Panc1 (cell line): ENCODE data around the gene STXBP3. TPM values are rescaled to one million over a fixed set of nuclear protein-coding genes. Genes with fewer than 3 reads are reported as not detected.

Experiments used
- ATAC-seq: fragments of 200-7000 bp; cut with Tn5 transposase; 2 replicates; pipeline ENCODE4 v1.9.1; 2020; ENCODE audit warnings: mild to moderate bottlenecking, moderate library complexity
- BruUV-seq: library from RNA; stranded (reverse); fragments of 400-500 nt; replicated peaks from 2 replicates; lab custom pipeline; 2021; lab: Mats Ljungman, UMichigan
- CTCF ChIA-PET: fragments of 300-600 bp; sonication (Branson Sonifier 250); formaldehyde crosslinking; loops from one replicate; lab custom pipeline; 2022; ENCODE audit warnings: antibody characterized with exemption; lab: Charles Lee
- POLR2A ChIA-PET: fragments of 300-600 bp; sonication (Branson Sonifier 250); formaldehyde crosslinking; loops from one replicate; lab custom pipeline; 2022; ENCODE audit warnings: antibody characterized with exemption; lab: Charles Lee
- DNase-seq: peaks from one replicate; pipeline ENCODE4 v3.0.0-alpha.2; 2010; ENCODE audit warnings: low read depth, low spot score
- H3K27ac ChIP-seq: 2 replicates; pipeline ENCODE4 v1.5.1; 2011; ENCODE audit warnings: mild to moderate bottlenecking, low read length, inconsistent platforms
- H3K27me3 ChIP-seq: fragments of 200-500 bp; sonication (Bioruptor generic); 2 replicates; pipeline ENCODE4 v1.6.0; 2014; ENCODE audit warnings: low read length, inconsistent platforms; ENCODE audit not compliant: control insufficient read depth, insufficient read depth
- H3K36me3 ChIP-seq: fragments of 200-500 bp; sonication (Bioruptor generic); 2 replicates; pipeline ENCODE4 v1.5.1; 2014; ENCODE audit warnings: inconsistent platforms, mild to moderate bottlenecking, low read length, moderate library complexity; ENCODE audit not compliant: control insufficient read depth, insufficient read depth
- H3K4me1 ChIP-seq: 2 replicates; pipeline ENCODE4 v1.5.1; 2011; ENCODE audit warnings: inconsistent platforms, mild to moderate bottlenecking, low read length, moderate library complexity; ENCODE audit not compliant: control insufficient read depth, insufficient read depth
- H3K4me3 ChIP-seq, 2 experiments: 2 replicates each; pipeline ENCODE4 v1.5.1; 2011 to 2012; ENCODE audit warnings: low read depth in 2 of 2, low read length in 2 of 2, mild to moderate bottlenecking in 2 of 2, inconsistent platforms in 1 of 2, moderate library complexity in 1 of 2
- H3K9me3 ChIP-seq: fragments of 200-500 bp; sonication (Bioruptor generic); 2 replicates; pipeline ENCODE4 v1.5.1; 2014; ENCODE audit warnings: low read depth, mild to moderate bottlenecking, inconsistent platforms, low read length, moderate library complexity; ENCODE audit not compliant: control insufficient read depth, insufficient read depth
- CTCF ChIP-seq: fragments of 450-650 bp; IDR thresholded peaks from 2 replicates; pipeline ENCODE4 v1.5.1; 2017; ENCODE audit warnings: mild to moderate bottlenecking
- POLR2AphosphoS5 ChIP-seq: IDR thresholded peaks from 2 replicates; pipeline ENCODE4 v1.6.1; 2012; ENCODE audit warnings: mild to moderate bottlenecking, low read depth, low read length, moderate library complexity
- REST ChIP-seq, 2 experiments: IDR thresholded peaks; 2 replicates each; pipeline ENCODE4 v1.6.1; 2011 to 2012; ENCODE audit warnings: low read depth in 2 of 2, control low read depth in 1 of 2, low read length in 1 of 2, mild to moderate bottlenecking in 1 of 2, moderate library complexity in 1 of 2; ENCODE audit not compliant: insufficient read depth in 1 of 2
- SIN3A ChIP-seq: IDR thresholded peaks from 2 replicates; pipeline ENCODE4 v1.6.1; 2012; ENCODE audit warnings: low read depth, mild to moderate bottlenecking, low read length, moderate library complexity, borderline replicate concordance; ENCODE audit not compliant: insufficient read depth
- TCF7L2 ChIP-seq: IDR thresholded peaks from 2 replicates; pipeline ENCODE4 v1.6.1; 2011; ENCODE audit warnings: mild to moderate bottlenecking, low read depth, low read length, inconsistent platforms
- in situ Hi-C: cut with HindIII; loops from 2 replicates; pipeline ENCODE4 v1.10.0; 2016; ENCODE audit warnings: low sequenced_read_pairs, low pct_unique_long_range_greater_than_20kb
- intact Hi-C: fragments of 100-400 bp; cut with micrococcal nuclease; formaldehyde crosslinking; loops from one replicate; pipeline ENCODE4 v1.10.0; 2022; ENCODE audit not compliant: unreplicated experiment
- total RNA-seq: library from RNA; stranded (reverse); gene quantifications from one replicate; pipeline ENCODE4 v1.2.1, GENCODE V29; 2021; ENCODE audit not compliant: unreplicated experiment

STXBP3 gene
- total RNA-seq, 1 experiment from 2014 or later: 27.7 TPM

- CTCF ChIA-PET: no interaction called here
- no peak overlapping the region for H3K4me3 ChIP-seq
- ATAC-seq (no peak), DNase-seq (no peak)
- POLR2A ChIA-PET: no interaction called here
- H3K27ac ChIP-seq: no peak overlapping the region
- in situ Hi-C loops (no loop called here), intact Hi-C loops (no loop called here)
- H3K27me3 ChIP-seq: no peaks in the 10 kb centered on the region
- no peaks in the 10 kb centered on the region for H3K36me3 ChIP-seq
- H3K4me1 ChIP-seq: no peaks in the 10 kb centered on the region
- BruUV-seq: no TSS peak
- TF ChIP-seq POLR2AphosphoS5 (no peak), CTCF (no peak), TCF7L2 (no peak), SIN3A (no peak), REST (IDR thresholded peaks at IDR 0.05; ENCODE audit: insufficient read depth in 1 of 2, low read depth in 2 of 2, low read length in 1 of 2) (no peak)
- no peaks in the 10 kb centered on the region for H3K9me3 ChIP-seq
These were observed 4.2 kb upstream of the STXBP3 start for GRCh38 chr1:108742253-108742652.

- DNase-seq: no peak
- Histone ChIP-seq H3K9me3 (no peaks in the 10 kb centered on the region), H3K27me3 (no peaks in the 10 kb centered on the region), H3K27ac (peak overlapping the region; percentile 70), H3K4me3 (0 out of 4 replicates have a peak overlapping the region, but pooled peaks of 1 of the 2 experiments have one; percentile 7), H3K36me3 (no peaks in the 10 kb centered on the region; the same call in 1 of the 2 replicates), H3K4me1 (peaks cover 5% of the 10 kb centered on the region; the same call in 1 of the 2 replicates)
- no peak for ATAC-seq
- no TSS peak for BruUV-seq
- CTCF ChIA-PET: no interaction called here
- intact Hi-C loops (no loop called here), in situ Hi-C loops (no loop called here)
- TF ChIP-seq SIN3A (no peak), REST (IDR thresholded peaks at IDR 0.05; ENCODE audit: insufficient read depth in 1 of 2, low read depth in 2 of 2, low read length in 1 of 2) (no peak), POLR2AphosphoS5 (no peak), TCF7L2 (no peak), CTCF (no peak)
- POLR2A ChIA-PET: no interaction called here
These were observed 493 bp upstream of the STXBP3 start for GRCh38 chr1:108745980-108746381.
